Measurements from ENCODE around the gene RNF150.

DNA sequence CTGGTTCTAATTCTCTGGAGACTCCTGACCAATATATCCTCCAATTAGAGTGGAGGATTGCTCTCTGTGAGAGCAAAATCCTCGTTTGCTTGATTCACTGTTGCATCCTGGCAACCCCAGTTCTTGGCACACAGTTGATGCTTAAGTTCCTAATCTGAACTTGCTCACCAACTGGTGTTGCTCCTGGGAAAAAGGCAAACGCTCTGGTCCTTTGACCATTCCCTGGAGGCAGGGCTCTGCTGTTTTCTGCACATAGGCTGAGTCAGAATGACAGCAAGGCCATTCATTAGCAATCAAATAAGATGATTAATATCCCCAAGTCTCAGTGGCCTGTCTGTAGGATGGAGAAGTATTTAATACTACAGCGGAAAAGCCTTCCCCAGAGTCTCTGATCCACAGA lies 204.4 kb downstream of the RNF150 start:
- TF ChIP-seq CTCF (IDR thresholded peaks at IDR 0.05; ENCODE audit: poor library complexity), result no peak
- no peak for TF ChIP-seq EZH2 (IDR thresholded peaks at IDR 0.05; ENCODE audit: borderline replicate concordance)
